ENCODE measurements around the gene RNASEH2A. TPM values are rescaled to one million over a fixed set of nuclear protein-coding genes. Genes with fewer than 3 reads are reported as not detected.

RNASEH2A gene
- total and polyA plus RNA-seq, 2 donors (not counting 1 experiment from before 2014, with no cell fraction given), result 14.5 to 18.9 TPM

- Histone ChIP-seq H4K20me1 (ENCODE audit: control insufficient read depth, insufficient read depth, low read length, poor library complexity, severe bottlenecking) (no peaks in the 10 kb centered on the region), H3K79me2 (ENCODE audit: control insufficient read depth, insufficient read depth, low read length) (no peaks in the 10 kb centered on the region), H3K9ac (ENCODE audit: low read length) (no peak overlapping the region), H3K27ac (ENCODE audit: low read length in 2 of 2) (no peak overlapping the region), H3K9me3 (ENCODE audit: control extremely low read depth in 1 of 3, control insufficient read depth in 2 of 3, insufficient read depth in 1 of 3, low read length in 2 of 3) (peaks cover 0 to 27% (median 5%) of the 10 kb centered on the region in 3 donors), H3K27me3 (replicated peaks in 1 of 4; ENCODE audit: control extremely low read depth in 1 of 4, control insufficient read depth in 3 of 4, insufficient read depth in 4 of 4, low read length in 3 of 4) (no peaks in the 10 kb centered on the region), H3K4me2 (replicated peaks; ENCODE audit: low read depth, low read length, poor library complexity, severe bottlenecking) (no peak overlapping the region), H3K4me1 (ENCODE audit: control insufficient read depth in 2 of 2, insufficient read depth in 2 of 2, low read length in 2 of 2) (no peaks in the 10 kb centered on the region), H2AFZ (ENCODE audit: insufficient read depth, low read depth, low read length, poor library complexity, severe bottlenecking) (no peak overlapping the region), H3K4me3 (ENCODE audit: control extremely low read depth in 1 of 5, extremely low read depth in 1 of 5, insufficient read depth in 1 of 5, low read depth in 2 of 5, low read length in 4 of 5) (no peak overlapping the region), H3K36me3 (replicated peaks in 1 of 2; ENCODE audit: control extremely low read depth in 1 of 2, control insufficient read depth in 1 of 2, extremely low read depth in 1 of 2, insufficient read depth in 2 of 2, low read length in 1 of 2) (no peaks in the 10 kb centered on the region)
- Mint-ChIP-seq H3K4me3 (no peak overlapping the region), H3K4me1 (no peaks in the 10 kb centered on the region), H3K27ac (no peak overlapping the region), H3K27me3 (peaks cover 13% of the 10 kb centered on the region), H3K9me3 (ENCODE audit: insufficient read depth) (peaks cover 3% of the 10 kb centered on the region)
- WGBS (ENCODE audit: insufficient coverage), result 100% methylated on average over 1 of the region's 7 CpGs
- ATAC-seq (ENCODE audit: low read depth) (no peak), DNase-seq (no peak)
- no peak for TF ChIP-seq EZH2 (IDR thresholded peaks at IDR 0.05; ENCODE audit: borderline replicate concordance, insufficient read depth, low read depth, low read length, poor library complexity, severe bottlenecking)
- TF ChIP-seq, protein P1, sequence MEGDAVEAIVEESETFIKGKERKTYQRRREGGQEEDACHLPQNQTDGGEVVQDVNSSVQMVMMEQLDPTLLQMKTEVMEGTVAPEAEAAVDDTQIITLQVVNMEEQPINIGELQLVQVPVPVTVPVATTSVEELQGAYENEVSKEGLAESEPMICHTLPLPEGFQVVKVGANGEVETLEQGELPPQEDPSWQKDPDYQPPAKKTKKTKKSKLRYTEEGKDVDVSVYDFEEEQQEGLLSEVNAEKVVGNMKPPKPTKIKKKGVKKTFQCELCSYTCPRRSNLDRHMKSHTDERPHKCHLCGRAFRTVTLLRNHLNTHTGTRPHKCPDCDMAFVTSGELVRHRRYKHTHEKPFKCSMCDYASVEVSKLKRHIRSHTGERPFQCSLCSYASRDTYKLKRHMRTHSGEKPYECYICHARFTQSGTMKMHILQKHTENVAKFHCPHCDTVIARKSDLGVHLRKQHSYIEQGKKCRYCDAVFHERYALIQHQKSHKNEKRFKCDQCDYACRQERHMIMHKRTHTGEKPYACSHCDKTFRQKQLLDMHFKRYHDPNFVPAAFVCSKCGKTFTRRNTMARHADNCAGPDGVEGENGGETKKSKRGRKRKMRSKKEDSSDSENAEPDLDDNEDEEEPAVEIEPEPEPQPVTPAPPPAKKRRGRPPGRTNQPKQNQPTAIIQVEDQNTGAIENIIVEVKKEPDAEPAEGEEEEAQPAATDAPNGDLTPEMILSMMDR (IDR thresholded peaks at IDR 0.05), result no peak
- POLR2A ChIA-PET, result no interaction called here
- intact Hi-C loops (cut with micrococcal nuclease), result no loop called here
- CTCF ChIA-PET, result interaction anchor here (1.2 kb wide), 1 partner anchor 86 kb away, joined by 3 read pairs; no protein-coding TSS in a partner anchor
Measured at GRCh38 chr19:12859546-12859945, 53.2 kb downstream of the RNASEH2A start.

Small RNA genes lying within 50 kb of the gene (small RNA-seq; reads per million reads assigned to genes)
- gene MIR5684 (ENCODE audit: insufficient read length, low read depth, low replicate concordance) (not detected), gene MIR6794 (ENCODE audit: insufficient read length, low read depth, low replicate concordance) (not detected)

Other genes with a start within 250 kb of the RNASEH2A start
- gene ZNF490, start 195.8 kb upstream of the RNASEH2A start, total RNA-seq, result 19.9 and 21.2 TPM in 2 replicates
- gene ZNF490, start 195.8 kb upstream of the RNASEH2A start, polyA plus RNA-seq, result 5.7 and 6.7 TPM in 2 replicates
- 56.0 and 57.9 TPM in 2 replicates for gene ZNF791, start 195.7 kb upstream of the RNASEH2A start, total RNA-seq
- gene ZNF791, start 195.7 kb upstream of the RNASEH2A start, polyA plus RNA-seq, result 17.5 and 41.9 TPM in 2 replicates
- 252 and 256 TPM in 2 replicates for gene MAN2B1, start 139.8 kb upstream of the RNASEH2A start, total RNA-seq
- 183 and 188 TPM in 2 replicates for gene MAN2B1, start 139.8 kb upstream of the RNASEH2A start, polyA plus RNA-seq
- 24.6 and 25.8 TPM in 2 replicates for gene WDR83, start 139.8 kb upstream of the RNASEH2A start, total RNA-seq
- 15.2 and 16.3 TPM in 2 replicates for gene WDR83, start 139.8 kb upstream of the RNASEH2A start, polyA plus RNA-seq
- 187 and 200 TPM in 2 replicates for gene DHPS, start 124.7 kb upstream of the RNASEH2A start, total RNA-seq
- 204 and 216 TPM in 2 replicates for gene DHPS, start 124.7 kb upstream of the RNASEH2A start, polyA plus RNA-seq
- gene GNG14, start 118.6 kb upstream of the RNASEH2A start, total RNA-seq, result not detected in 2 replicates
- not detected in 2 replicates for gene GNG14, start 118.6 kb upstream of the RNASEH2A start, polyA plus RNA-seq
- 4.7 and 5.2 TPM in 2 replicates for gene FBXW9, start 110.0 kb upstream of the RNASEH2A start, total RNA-seq
- gene FBXW9, start 110.0 kb upstream of the RNASEH2A start, polyA plus RNA-seq, result 4.0 and 4.7 TPM in 2 replicates
- gene TNPO2, start 82.7 kb upstream of the RNASEH2A start, total RNA-seq, result 73.7 and 76.3 TPM in 2 replicates
- 85.6 and 89.0 TPM in 2 replicates for gene TNPO2, start 82.7 kb upstream of the RNASEH2A start, polyA plus RNA-seq
- 199 and 207 TPM in 2 replicates for gene TRIR, start 71.9 kb upstream of the RNASEH2A start, total RNA-seq
- gene TRIR, start 71.9 kb upstream of the RNASEH2A start, polyA plus RNA-seq, result 270 and 305 TPM in 2 replicates
- gene GET3, start 69.1 kb upstream of the RNASEH2A start, total RNA-seq, result 30.7 and 37.2 TPM in 2 replicates
- 45.5 and 61.7 TPM in 2 replicates for gene GET3, start 69.1 kb upstream of the RNASEH2A start, polyA plus RNA-seq
- not detected in 2 replicates for gene BEST2, start 54.8 kb upstream of the RNASEH2A start, total RNA-seq
- gene BEST2, start 54.8 kb upstream of the RNASEH2A start, polyA plus RNA-seq, result 0.07 TPM in 1 of 2 replicates, not detected in the other
- gene HOOK2, start 31.0 kb upstream of the RNASEH2A start, total RNA-seq, result 31.6 and 33.4 TPM in 2 replicates
- gene HOOK2, start 31.0 kb upstream of the RNASEH2A start, polyA plus RNA-seq, result 30.3 and 35.7 TPM in 2 replicates
- gene JUNB, start 15.1 kb upstream of the RNASEH2A start, total RNA-seq, result 196 and 206 TPM in 2 replicates
- 1,407 and 4,055 TPM in 2 replicates for gene JUNB, start 15.1 kb upstream of the RNASEH2A start, polyA plus RNA-seq
- gene PRDX2, start 4.8 kb upstream of the RNASEH2A start, total RNA-seq, result 45.1 and 45.5 TPM in 2 replicates
- gene PRDX2, start 4.8 kb upstream of the RNASEH2A start, polyA plus RNA-seq, result 44.3 and 66.1 TPM in 2 replicates
- 2.1 TPM in 1 of 2 replicates, not detected in the other for gene THSD8, start 4.5 kb upstream of the RNASEH2A start, total RNA-seq
- not detected in 2 replicates for gene THSD8, start 4.5 kb upstream of the RNASEH2A start, polyA plus RNA-seq
- gene RTBDN, start 28.0 kb downstream of the RNASEH2A start, total RNA-seq, result not detected in 2 replicates
- gene RTBDN, start 28.0 kb downstream of the RNASEH2A start, polyA plus RNA-seq, result not detected in 2 replicates
- 0.39 and 1.2 TPM in 2 replicates for gene MAST1, start 31.9 kb downstream of the RNASEH2A start, total RNA-seq
- gene MAST1, start 31.9 kb downstream of the RNASEH2A start, polyA plus RNA-seq, result 0.36 and 1.1 TPM in 2 replicates
- 26.6 and 30.8 TPM in 2 replicates for gene DNASE2, start 74.9 kb downstream of the RNASEH2A start, total RNA-seq
- 24.9 and 25.9 TPM in 2 replicates for gene DNASE2, start 74.9 kb downstream of the RNASEH2A start, polyA plus RNA-seq
- not detected in 2 replicates for gene KLF1, start 80.6 kb downstream of the RNASEH2A start, total RNA-seq
- not detected in 2 replicates for gene KLF1, start 80.6 kb downstream of the RNASEH2A start, polyA plus RNA-seq
- 61.2 and 63.2 TPM in 2 replicates for gene GCDH, start 84.6 kb downstream of the RNASEH2A start, total RNA-seq
- 47.8 and 48.9 TPM in 2 replicates for gene GCDH, start 84.6 kb downstream of the RNASEH2A start, polyA plus RNA-seq
- not detected in 2 replicates for gene SYCE2, start 112.7 kb downstream of the RNASEH2A start, total RNA-seq
- 0.17 TPM in 1 of 2 replicates, not detected in the other for gene SYCE2, start 112.7 kb downstream of the RNASEH2A start, polyA plus RNA-seq
- gene FARSA, start 127.1 kb downstream of the RNASEH2A start, total RNA-seq, result 50.1 and 50.9 TPM in 2 replicates
- 21.2 and 26.4 TPM in 2 replicates for gene FARSA, start 127.1 kb downstream of the RNASEH2A start, polyA plus RNA-seq
- gene CALR, start 132.0 kb downstream of the RNASEH2A start, total RNA-seq, result 214 and 237 TPM in 2 replicates
- 385 and 709 TPM in 2 replicates for gene CALR, start 132.0 kb downstream of the RNASEH2A start, polyA plus RNA-seq
- gene RAD23A, start 139.3 kb downstream of the RNASEH2A start, total RNA-seq, result 89.0 and 100 TPM in 2 replicates
- 106 and 123 TPM in 2 replicates for gene RAD23A, start 139.3 kb downstream of the RNASEH2A start, polyA plus RNA-seq
- 11.7 and 12.6 TPM in 2 replicates for gene GADD45GIP1, start 150.6 kb downstream of the RNASEH2A start, total RNA-seq
- gene GADD45GIP1, start 150.6 kb downstream of the RNASEH2A start, polyA plus RNA-seq, result 12.9 and 17.5 TPM in 2 replicates
- not detected in 2 replicates for gene DAND5, start 163.0 kb downstream of the RNASEH2A start, total RNA-seq
- gene DAND5, start 163.0 kb downstream of the RNASEH2A start, polyA plus RNA-seq, result not detected in 2 replicates
- gene NFIX, start 188.9 kb downstream of the RNASEH2A start, total RNA-seq, result 4.8 and 5.6 TPM in 2 replicates
- 0.45 and 0.69 TPM in 2 replicates for gene NFIX, start 188.9 kb downstream of the RNASEH2A start, polyA plus RNA-seq